Mesodermal cell (in vitro differentiated cells): ENCODE data around the gene CHMP4B.

ENCODE experiments used
- H3K27ac ChIP-seq: 2 replicates; pipeline ENCODE4 v1.7.0; 2013; ENCODE audit warnings: mild to moderate bottlenecking, low read depth, low read length, moderate library complexity; ENCODE audit not compliant: severe bottlenecking
- H3K36me3 ChIP-seq: 2 replicates; pipeline ENCODE4 v1.7.1; 2013; ENCODE audit warnings: mild to moderate bottlenecking, low read length, moderate library complexity; ENCODE audit not compliant: control insufficient read depth, insufficient read depth
- H3K4me1 ChIP-seq: one replicate; pipeline ENCODE4 v1.7.1; 2013; ENCODE audit warnings: mild to moderate bottlenecking, low read length; ENCODE audit not compliant: insufficient read depth, control insufficient read depth, poor library complexity, severe bottlenecking
- H3K4me3 ChIP-seq: 2 replicates; pipeline ENCODE4 v1.7.0; 2013; ENCODE audit warnings: low read length, control low read depth, mild to moderate bottlenecking; ENCODE audit not compliant: insufficient read depth, poor library complexity, severe bottlenecking; ENCODE audit errors: extremely low read depth
- H3K9me3 ChIP-seq: 2 replicates; pipeline ENCODE4 v1.7.1; 2013; ENCODE audit warnings: mild to moderate bottlenecking, low read length, moderate library complexity; ENCODE audit not compliant: control insufficient read depth
- WGBS, 2 experiments: methylation state at CpG; one replicate each; pipeline ENCODE4 v1.1.5; 2013; ENCODE audit warnings: missing lambda C conversion rate in 2 of 2; ENCODE audit not compliant: insufficient coverage in 2 of 2; 5-methylcytosine and 5-hydroxymethylcytosine counted together

CHMP4B gene

DNA sequence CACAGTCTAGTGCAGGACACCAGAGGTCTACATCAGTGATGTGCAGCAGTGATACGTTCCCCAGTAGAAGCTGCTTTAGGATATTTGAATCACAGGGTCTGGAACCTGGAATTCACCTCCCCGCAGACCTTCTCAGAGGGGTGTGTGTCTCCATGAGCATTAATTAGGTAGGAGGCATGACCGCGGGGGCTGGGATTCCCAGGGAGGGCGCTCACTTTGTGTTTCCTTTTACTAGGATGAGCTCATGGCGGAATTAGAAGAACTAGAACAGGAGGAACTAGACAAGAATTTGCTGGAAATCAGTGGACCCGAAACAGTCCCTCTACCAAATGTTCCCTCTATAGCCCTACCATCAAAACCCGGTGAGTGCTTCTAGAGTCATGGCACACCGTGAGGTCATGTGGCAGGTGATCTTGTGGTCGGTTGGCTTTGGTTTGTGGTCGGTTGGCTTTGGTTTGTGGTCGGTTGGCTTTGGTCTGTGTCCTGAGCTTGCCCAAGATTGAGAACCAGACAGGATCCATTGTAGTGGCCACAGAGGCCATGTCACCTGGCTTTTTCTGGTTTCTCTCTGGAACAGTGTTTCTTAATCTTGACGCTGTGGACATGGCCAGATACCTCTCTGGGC, 40.8 kb downstream of the CHMP4B start:
- Histone ChIP-seq H3K4me1 (no peaks in the 10 kb centered on the region), H3K9me3 (no peaks in the 10 kb centered on the region), H3K27ac (no peak overlapping the region), H3K36me3 (peaks cover 84% of the 10 kb centered on the region), H3K4me3 (no peak overlapping the region)
- 94 to 97% methylated on average over 12 to 13 of the region's 13 CpGs for WGBS, 2 experiments

DNA sequence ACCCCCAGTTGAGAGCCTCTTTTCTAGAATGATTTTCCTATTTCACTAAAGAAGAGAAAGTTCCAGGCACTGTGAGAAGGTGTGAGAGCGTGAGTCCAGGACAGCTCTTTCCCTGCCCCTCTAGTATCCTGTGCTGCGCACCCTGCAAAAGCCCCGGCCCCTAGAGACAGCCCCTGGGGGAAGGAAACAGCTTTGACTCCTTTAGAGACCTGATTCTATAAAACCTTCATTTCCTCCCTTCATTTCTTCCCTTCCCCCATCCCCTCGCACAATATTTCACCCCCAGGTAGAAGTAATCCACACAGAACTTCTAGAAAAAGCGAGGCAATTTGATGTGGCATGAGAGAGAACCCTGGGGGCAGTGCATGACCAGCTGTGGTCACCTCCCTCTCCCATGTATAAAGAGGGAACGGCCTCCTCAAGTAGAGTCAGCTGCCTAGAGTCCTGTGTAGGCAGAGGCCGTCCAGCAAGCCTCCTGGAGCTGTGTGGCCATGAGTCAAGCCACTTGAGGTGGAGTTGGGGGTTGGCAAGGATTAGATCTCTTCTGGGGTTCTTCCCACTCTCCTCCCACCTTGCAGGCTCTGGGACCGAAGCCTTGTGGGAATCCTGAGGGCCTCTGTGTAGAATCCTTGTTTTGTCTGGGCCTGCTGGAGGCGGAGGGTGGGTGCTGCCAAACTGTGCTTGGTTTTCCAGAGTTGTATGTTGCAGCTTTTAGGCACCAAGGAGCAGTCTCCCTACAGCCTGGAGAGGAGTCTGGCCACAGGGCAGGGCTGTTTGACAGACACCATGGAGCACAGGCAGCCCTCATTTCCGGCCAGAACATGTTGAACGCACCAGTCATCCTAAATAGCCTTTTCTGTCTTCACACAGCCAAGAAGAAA, 41.7 kb downstream of the CHMP4B start:
- H3K36me3 ChIP-seq = peaks cover 84% of the 10 kb centered on the region
- 92 to 98% methylated on average over 4 to 6 of the region's 11 CpGs for WGBS, 2 experiments

DNA sequence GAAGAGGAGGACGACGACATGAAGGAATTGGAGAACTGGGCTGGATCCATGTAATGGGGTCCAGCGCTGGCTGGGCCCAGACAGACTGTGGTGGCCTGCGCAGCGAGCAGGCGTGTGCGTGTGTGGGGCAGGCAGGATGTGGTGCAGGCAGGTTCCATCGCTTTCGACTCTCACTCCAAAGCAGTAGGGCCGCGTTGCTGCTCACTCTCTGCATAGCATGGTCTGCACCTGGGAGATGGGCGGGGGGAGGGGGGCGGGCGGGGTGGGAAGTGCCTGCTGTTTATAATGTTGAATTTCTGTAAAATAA, 42.3 kb downstream of the CHMP4B start:
- Histone ChIP-seq H3K27ac (no peak overlapping the region), H3K36me3 (peaks cover 78% of the 10 kb centered on the region), H3K9me3 (no peaks in the 10 kb centered on the region), H3K4me1 (no peaks in the 10 kb centered on the region), H3K4me3 (no peak overlapping the region)
- 93 to 100% methylated on average over 3 to 7 of the region's 14 CpGs for WGBS, 2 experiments

More for the DNA sequence above, 41.7 kb downstream of the CHMP4B start:
- H3K27ac ChIP-seq = no peak overlapping the region
- no peaks in the 10 kb centered on the region for H3K4me1 ChIP-seq
- H3K9me3 ChIP-seq = no peaks in the 10 kb centered on the region
- H3K4me3 ChIP-seq = no peak overlapping the region

DNA sequence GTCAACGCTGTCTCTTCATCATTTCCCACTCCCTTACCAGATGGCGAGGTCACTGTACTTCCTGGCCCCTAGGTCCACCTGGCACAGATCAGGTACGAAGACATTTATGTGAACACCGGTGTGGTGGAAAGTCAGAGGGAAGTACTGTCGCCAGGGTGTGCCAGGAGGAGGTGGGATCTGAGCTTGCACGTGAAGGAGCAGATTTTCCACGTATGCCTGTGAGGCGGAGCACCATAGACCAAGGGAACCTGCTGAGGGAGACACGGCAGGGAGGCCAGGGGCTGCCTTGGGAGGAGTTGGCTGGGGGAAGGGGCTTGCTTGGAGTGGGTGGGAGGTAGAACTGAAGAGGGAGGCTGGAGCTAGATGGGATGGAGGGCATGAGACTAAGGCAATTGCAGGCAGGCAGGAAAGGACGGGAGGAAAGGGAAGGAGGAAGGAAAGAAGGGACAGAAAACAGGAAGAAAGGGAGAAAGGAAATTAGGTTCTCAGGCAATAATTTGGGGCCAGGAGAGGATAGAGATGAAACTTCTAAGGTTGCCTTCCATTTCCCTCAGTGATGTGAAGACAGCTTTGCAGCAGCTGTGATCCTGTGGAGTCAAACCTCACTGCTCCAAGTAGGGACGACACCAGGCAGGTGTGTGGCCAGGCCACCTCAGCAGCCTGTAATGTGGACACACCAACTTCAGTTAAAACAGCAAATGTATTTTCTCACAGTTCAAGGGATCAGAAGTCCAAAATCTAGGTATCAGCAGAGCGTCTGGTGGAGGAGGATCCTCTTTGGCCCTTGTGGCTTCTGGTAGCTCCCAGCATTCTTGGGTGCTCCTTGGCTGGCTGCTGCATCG, 46.8 kb downstream of the CHMP4B start:
- Histone ChIP-seq H3K4me1 (peaks cover 5% of the 10 kb centered on the region), H3K9me3 (no peaks in the 10 kb centered on the region), H3K4me3 (no peak overlapping the region), H3K36me3 (peaks cover 36% of the 10 kb centered on the region), H3K27ac (no peak overlapping the region)
- 95 to 96% methylated on average over 11 to 13 of the region's 13 CpGs for WGBS, 2 experiments

DNA sequence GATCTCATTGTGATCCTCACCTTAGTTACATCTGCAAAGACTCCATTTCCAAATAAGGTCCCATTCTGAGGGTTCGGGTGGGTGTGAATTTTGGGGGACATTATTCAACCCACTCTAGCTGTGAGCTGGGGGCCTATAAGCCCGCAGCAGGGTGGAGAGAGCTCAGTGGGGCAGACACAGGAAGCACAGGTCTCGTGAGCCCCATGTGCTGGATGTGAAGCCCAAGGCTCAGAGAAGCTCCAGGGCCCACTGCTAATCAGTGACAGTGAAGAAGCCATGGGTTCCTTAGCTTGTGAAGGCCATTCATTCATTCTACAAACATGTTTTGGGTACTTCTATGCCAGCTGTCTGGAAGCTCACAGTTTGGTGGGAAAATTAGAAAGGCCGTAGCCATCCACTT, 47.5 kb downstream of the CHMP4B start:
- peaks cover 31% of the 10 kb centered on the region for H3K36me3 ChIP-seq
- no peak overlapping the region for H3K27ac ChIP-seq
- no peaks in the 10 kb centered on the region for H3K9me3 ChIP-seq
- peaks cover 5% of the 10 kb centered on the region for H3K4me1 ChIP-seq
- WGBS, 2 experiments = 100% methylated on average over 1 to 2 of the region's 4 CpGs
- H3K4me3 ChIP-seq = no peak overlapping the region

DNA sequence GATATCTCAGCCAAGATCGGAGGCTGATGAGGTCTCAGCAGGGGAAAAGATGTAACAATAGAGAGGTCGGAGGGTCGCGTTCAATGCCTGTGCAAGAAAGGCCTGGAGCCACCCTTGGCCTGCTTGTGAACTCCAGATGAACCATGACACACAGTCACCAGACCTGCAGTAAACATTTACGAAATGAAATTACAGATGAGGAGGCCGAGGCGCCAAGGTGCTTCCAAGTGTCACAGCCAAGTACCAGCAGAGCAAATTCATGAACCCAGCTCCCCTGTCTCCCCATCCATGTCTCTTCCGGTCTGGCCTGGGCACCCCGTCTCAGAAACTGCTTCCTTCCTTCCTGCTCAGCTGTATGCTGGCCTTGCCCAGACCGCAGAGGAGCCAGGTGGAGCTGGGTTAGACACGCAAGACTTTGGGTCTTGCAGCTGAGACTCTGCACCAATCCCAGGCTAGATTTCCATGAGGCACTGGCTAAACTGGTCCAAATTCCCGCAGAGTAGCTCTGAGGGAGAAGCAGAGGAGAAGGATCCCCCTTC, 48.1 kb downstream of the CHMP4B start:
- Histone ChIP-seq H3K27ac (no peak overlapping the region), H3K4me3 (no peak overlapping the region), H3K9me3 (no peaks in the 10 kb centered on the region), H3K4me1 (peaks cover 5% of the 10 kb centered on the region), H3K36me3 (peaks cover 26% of the 10 kb centered on the region)
- WGBS, 2 experiments = 91 to 92% methylated on average over 11 of the region's 12 CpGs

DNA sequence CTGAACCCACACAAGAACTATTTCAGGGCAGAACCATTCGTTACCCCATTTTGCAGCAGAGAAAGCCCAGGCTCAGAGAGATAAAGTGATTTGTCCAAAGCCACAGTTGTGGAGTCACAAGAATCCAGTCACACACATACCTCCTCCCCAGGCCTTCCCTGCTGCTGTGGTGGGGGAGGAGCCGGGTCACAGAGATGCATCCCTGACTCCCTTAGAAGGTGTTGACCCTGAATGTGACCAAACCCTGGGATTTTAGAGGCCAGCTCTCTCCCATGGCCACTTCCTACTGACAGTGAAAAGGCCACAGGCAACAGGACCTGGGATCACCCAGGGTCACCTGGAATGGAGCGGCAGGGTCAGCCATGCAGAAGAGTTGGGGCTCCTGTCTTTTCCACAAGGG, 48.6 kb downstream of the CHMP4B start:
- H3K9me3 ChIP-seq = no peaks in the 10 kb centered on the region
- H3K4me3 ChIP-seq = no peak overlapping the region
- H3K36me3 ChIP-seq = peaks cover 20% of the 10 kb centered on the region
- 85 to 100% methylated on average over 1 to 2 of the region's 3 CpGs for WGBS, 2 experiments
- H3K27ac ChIP-seq = no peak overlapping the region
- peaks cover 5% of the 10 kb centered on the region for H3K4me1 ChIP-seq

DNA sequence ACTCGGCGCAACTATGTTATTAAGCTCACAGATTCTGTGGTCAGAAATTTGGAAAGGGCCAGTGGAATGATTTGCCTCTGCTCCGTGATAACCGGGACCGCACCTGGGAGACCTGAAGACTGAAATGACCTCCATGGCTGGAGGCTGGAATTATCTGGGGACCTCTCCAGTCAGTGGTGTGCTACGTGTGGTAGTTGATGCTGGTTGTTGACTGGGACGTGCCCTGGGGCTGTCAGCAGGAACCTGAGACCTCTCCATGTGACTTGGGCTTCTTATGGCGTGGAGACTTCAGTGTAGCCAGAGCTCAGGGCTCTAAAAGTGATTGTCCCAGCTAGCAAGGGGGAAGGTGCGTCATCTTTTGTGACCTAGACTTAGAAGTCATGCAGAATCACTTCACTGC, 50.3 kb downstream of the CHMP4B start:
- Histone ChIP-seq H3K27ac (no peak overlapping the region), H3K9me3 (no peaks in the 10 kb centered on the region), H3K36me3 (peaks cover 6% of the 10 kb centered on the region), H3K4me3 (no peak overlapping the region), H3K4me1 (peaks cover 5% of the 10 kb centered on the region)
- 92 to 93% methylated on average over 8 to 9 of the region's 9 CpGs for WGBS, 2 experiments

DNA sequence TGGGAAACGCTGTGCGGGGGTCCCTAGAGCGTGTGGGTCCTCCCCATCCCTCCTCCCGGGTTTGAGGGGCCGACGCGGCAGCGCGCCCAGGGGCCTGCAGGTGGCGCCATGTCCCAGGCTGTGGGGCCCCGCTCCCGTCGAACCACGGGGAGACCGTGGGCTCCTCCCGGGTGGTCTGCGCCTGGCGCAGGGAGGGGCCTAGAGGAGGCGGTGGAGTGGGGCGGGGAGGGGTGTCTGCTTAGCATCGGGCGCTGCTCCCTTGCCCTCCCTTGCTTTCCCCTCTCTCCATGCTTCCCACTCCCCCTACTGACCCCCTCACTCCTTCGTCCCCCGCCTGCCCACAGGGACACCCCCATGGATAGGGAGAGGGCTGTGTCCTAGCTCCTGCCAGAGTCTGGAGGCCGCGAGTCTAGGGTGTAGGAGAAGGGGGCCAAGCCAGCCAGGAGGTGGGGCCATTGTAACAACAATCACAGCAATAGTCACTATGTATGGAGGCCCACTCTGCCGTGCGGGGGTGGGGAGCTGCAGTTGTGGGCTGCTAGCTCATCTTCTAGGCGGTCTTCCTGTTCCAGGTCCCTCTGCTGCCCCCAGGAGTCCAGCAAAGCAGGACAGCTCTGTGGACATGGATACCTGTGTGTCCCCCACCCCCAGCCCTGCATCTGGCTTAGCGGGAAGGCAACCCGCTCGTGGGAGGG, 51.7 kb downstream of the CHMP4B start:
- H3K27ac ChIP-seq = peak overlapping the region; percentile 45
- no peaks in the 10 kb centered on the region for H3K36me3 ChIP-seq
- 34 to 42% methylated on average over 13 to 17 of the region's 32 CpGs for WGBS, 2 experiments
- H3K9me3 ChIP-seq = no peaks in the 10 kb centered on the region
- H3K4me3 ChIP-seq = no peak overlapping the region
- H3K4me1 ChIP-seq = peaks cover 5% of the 10 kb centered on the region
